ENCODE data around the gene R3HDM2.

Gene R3HDM2

DNA sequence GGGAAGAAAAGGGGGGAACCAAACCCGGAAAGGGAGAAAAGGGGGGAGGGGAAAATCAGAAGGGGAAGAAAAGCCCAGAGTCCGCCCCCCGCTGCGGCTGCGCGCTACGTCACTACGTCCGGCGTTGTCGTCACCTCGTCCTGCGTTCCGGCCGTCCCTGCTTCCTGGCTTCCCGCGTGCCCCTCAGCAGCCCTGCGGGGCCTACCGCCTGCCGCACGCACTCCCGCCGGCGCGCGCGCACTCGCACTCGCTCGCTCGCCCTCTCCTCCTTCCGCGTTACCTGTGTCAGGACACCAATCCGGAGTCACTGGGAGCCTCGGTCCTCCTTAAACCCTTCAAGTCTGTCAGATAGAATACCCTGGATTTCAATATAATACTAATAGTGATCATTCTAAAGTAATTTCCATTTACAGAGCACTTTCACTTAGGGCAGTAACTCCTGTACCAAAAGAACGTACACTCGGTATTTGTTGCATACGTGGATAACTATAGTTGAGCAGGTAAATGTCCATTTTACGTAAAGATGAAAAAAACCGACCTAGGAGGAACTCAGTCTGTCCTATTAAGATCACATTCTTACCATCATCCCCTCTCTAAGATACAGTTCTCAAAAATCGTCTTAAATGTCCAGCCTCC, at the start of gene R3HDM2:
TSS of gene R3HDM2 (minus strand) at position 113 of the 636 bp plus-strand sequence. CDS start 120,615 bp downstream, outside the sequence.
- peak; percentile 92 to 94 for DNase-seq (ENCODE audit: low read depth in 2 of 2)

DNA sequence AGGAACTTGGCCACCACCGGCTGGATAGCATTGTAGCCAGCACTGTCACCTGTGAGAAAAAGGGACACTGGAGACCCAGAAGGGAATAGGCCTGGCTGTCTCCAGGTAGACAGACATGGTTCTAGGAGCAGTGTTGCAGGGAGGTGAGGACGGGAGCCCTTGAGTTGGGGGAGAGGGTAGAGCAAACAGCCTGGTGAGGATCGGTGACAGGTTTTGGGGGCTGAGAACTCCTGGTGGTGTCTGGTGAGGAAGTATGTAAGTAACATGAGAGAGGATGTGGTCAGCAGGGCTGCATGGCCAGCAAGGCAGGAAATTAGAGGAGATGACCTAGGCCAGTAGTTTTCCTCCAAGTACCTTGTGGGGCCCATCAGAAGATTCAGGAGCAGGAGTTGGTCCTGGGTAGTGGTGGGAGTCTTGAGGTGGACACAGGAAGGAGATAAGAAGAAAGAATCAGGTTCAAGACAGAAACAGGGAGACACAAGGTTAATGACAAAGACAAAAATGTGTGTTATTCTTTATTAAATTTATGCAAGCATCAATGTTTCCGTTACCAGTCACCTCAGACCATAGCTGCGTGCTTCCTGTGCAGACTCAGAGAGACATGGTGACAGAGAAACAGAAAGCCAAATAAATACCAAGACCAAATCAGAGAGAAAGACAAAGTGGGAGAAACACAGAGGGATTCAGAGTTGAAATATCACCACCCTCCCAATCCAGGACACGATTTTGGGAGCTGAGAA, 48.7 kb upstream of the R3HDM2 start, which contains the start of gene ARHGAP9:
TSS of gene ARHGAP9 (minus strand) at position 491 of the 740 bp plus-strand sequence. CDS start at position 31, 460 bp downstream.
- no peak for DNase-seq (ENCODE audit: low read depth in 2 of 2)

DNA sequence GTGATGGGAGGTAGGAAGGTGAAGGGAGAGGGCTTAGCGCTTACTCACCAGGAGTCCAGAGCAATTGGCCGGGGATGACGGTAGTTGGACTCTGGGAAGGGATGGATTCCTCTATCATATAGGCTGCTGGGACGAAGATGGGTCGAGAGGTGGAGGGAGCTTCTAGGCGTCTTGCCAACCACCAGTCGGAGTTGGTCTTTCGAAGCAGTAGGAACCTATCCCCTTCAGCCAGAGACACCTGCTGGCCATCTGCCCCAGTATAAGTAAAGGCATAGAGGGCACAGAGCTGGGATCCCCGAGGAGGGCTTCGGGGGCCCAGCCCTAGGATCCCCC, 48.2 kb upstream of the R3HDM2 start:
- no peak for DNase-seq (ENCODE audit: low read depth in 2 of 2)

DNA sequence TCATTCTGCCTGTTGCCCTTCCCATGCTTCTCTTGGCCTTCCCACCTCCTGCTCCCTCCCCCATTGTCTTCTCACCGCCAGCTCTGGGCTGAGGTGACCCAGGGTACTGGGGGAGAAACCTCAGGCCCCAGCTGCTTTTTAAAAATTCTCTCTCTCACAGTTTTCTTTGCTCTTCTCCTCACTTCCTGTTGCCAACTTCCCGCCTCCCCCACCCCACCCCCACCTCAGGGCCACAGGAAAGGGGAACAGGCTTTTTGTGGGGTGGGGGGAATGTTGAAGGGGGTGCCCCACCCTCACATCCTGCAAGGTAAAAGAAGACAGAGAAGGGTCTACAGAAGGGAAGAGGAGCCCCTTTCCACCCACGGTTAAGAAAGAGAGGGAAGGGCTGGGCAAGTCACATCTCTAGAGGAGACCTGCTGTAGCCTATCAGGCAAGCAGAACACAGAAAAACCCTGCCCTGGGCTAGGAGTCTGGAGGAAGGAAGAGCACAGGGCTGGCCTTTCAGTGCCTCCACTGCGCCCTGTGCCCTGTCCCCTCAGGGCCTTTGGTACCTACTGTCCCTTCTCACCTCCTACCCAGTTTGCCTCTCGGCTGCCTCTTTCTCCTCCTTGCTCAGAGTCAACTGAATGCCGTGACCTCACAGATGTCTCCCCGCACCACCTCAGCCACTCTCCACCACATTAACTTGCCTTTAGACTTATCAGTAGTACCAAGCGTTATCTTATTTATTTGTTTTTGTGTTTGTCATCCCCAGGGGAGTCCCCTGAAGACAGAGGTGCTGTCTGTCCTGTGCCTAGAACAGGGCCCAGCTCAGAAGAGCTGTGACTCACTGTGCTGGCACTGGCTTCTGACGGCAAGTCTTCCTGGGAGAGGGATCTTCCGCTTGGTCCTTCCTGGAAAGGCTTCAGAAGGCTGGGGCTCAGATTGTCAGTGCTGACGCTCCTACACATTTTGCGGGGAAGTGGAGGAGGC, 47.2 kb upstream of the R3HDM2 start:
- DNase-seq (ENCODE audit: low read depth in 2 of 2): no peak

DNA sequence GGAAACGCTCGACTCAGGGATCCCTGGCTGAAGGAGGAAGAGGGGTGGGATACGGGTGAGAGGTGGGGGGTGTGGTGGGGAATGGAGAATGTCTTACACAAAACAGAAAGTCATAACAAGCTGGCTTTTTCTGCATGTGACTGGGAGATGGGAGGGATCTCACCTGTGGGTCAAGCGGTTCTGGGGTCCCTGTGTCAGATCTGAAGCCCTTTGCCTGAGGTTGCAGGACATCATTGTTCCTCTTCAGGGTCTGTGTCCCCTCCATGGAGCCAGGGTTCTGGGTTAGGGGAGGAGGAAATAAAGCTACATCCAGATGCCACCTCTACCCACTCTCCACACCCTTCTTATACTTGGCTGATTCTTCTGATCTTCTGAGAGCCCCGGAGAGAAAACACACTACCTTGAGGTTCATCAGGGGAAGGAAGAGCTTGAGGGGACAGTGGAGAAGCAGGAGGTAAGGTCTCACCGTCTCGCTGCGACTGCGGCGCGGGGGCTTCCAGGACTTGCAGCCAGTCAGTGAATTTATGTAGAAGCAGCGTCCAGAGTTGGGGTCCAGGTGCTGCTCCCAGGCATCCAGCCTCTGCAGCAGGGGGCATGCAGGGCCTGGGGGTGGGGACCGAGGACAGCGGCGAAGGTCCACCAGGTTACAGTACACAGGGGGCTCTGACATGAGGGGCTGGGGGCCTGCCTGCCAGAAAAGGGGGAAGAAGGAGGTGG, 46.3 kb upstream of the R3HDM2 start:
- DNase-seq (ENCODE audit: low read depth in 2 of 2): no peak

DNA sequence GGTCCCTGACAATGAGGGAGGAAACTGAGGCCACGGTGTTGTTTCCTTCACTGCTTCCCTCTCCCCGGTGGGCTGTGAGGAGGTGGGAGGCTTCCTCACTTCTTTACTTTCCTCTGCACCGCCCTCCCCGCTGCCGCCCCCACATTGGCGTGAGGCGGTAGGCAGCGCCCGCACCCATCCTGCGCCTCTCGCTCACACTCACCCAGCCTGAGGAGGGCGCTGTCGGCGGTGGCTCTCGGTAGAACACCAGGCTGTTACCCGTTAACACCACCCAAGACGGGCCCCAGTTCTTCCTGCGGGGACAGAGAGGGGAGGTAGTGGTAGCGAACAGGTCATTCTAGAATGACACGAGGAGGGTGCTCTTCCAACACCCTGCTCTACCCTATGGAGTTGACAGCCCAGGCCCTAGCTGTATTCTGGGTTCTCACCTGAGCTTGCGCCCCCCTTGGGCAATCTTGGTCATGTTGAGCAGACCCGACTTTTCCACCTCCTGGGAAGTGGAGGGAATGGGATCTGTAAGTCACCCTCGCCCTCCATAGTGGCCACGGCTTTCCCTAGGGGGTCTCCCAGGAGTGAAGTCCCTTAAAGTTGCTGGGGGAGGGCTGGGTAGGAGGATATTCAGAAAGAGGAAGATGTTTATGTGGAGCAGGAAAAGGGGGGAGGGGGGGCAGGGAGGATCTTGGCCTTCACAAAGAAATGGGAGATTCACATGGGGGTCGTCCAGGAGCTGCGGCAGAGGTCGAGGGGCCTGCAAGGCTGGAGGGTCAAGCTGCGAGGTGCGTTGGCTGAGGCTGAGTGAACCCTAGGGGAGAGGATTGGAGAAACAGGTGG, 45.5 kb upstream of the R3HDM2 start:
- peak in 1 of 2 donors; percentile 48 for DNase-seq (ENCODE audit: low read depth in 2 of 2)

DNA sequence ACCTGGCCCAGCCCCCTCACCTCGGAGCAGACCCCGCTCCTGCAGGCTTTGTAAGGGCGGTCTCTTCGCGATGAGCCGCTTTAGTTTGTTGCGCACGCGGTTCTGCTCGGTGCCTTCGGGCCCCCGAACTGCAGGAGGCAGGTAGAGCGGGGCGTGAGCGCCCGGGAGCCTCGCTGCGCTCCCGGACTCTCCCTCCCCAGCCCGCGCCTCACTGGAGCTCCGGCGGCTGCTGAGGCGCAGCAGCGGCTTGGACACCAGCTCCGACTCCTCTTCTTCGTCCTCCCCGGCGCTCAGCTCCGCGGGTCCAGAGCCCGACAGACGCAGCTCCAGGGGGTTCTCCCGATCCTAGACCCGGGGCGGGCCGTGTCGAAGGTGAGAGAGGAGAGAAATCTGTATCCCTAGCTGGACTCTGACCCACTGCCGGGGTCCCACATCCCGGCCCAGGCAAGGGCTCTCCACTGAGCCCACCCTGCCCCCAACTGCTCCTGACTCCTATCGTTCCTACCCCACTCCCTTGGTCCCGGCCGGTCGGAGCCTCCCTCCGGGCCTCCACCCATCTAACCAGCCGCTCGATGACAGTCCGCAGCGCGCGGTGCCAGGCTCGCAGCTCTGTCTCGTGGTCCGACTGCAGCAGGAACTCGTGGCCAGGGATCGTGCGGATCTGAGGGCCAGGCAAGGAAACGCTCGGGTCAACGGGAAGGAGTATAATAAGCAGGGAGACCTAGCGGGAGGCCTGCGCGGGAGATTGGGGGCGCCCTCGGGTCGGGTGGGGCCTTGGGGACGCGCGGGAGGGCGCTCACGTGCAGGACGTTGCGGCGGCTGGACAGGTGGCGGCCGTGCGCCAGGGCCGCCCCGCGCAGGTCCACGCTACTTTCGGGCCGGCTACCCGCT, 44.7 kb upstream of the R3HDM2 start:
- no peak for DNase-seq (ENCODE audit: low read depth in 2 of 2)

DNA sequence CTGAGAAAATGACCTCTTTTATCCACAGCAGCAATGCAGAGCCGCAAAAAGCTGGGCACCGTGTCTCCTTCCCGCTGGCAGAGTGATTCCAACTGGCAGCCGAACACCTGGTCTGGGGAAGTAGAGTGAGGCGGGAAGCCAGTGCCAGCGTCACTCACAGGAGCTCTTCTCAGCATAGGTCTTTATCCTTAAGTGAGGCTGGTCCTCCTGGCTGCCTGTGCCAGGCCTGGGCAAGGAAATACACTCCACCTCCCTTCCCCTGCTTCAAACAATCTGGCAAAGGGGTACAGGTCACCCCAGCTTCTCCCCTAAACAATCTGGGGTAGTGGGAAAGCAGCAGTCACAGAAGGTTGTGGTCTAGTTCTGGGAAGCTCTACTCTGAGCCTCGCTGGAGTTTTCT, 44.0 kb upstream of the R3HDM2 start:
- DNase-seq (ENCODE audit: low read depth in 2 of 2): no peak

DNA sequence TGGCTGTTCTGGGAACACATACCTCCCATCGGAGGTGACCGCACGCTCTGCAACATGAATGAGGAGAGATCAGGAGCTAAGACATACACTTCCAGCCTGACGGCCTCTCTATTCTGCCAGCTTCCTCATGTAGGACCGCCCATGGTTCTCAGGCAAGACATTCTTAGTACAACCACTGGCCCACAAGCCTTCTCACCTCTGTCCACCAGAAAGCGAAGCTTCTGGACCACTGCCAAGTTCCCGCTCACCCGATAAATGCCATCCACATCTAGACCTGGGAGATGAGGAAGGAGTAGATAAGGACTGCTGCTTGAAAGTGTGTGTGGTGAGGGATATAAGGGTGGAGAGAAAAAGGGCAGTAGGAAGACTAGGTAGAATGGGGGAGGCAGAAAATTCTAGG, 43.6 kb upstream of the R3HDM2 start:
- DNase-seq (ENCODE audit: low read depth in 2 of 2): no peak

DNA sequence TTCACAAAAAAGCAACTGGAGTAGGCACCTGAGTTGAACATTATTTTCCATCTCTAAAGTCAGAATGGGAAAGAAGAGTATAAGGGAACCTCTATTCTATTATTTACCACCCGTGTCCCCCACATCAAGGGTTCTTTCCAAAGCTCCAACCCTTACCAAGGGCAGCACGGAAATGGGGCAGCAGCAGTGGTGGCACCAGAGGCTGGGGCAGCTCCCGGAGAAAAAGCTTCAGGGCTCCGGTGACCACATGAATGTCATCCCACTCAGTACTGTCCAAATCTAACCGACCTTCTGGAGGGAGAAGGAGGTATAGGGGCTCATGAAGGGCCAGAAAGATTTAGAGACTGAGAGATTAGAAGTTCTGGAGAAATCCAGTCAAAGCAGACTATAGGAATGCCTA, 43.0 kb upstream of the R3HDM2 start:
- DNase-seq (ENCODE audit: low read depth in 2 of 2): no peak

DNA sequence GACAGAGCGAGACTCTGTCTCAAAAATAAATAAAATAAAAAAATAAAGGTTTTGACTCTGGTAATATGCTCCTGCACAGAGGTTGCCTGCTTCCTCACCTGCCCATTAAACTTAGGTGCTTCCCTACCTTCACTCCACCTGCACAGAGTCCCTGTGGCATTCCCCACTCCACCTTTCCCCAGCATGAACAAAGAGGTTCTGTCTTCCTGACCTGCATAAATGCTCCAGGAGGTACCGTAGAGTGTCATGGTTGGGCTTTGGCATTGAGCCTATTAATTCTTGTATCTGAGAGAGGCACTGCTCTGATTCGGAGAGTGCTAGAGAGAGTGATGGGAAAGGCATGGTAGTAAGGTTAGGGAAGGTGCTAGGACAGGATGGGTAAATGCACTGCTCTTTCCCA, 42.5 kb upstream of the R3HDM2 start:
- no peak for DNase-seq (ENCODE audit: low read depth in 2 of 2)

DNA sequence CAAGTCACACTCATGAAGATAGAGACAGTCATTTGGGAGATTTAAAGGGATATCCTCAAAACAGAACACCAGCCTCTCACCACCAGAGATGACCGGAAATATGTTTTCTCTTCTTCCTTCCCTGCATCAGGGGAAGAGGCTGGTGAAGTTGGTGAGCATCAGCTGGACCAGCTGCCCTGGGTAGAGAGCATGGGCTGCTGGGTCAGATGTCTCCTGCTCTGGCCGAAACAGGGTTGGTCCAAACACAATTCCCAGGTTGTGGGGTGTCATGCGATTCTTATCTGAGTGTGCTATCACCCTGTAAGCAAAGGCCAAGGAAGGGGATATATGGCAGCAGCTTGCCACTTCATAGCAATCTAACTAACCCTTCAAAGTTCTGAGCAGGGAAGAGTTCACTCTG, 41.5 kb upstream of the R3HDM2 start:
- no peak for DNase-seq (ENCODE audit: low read depth in 2 of 2)

DNA sequence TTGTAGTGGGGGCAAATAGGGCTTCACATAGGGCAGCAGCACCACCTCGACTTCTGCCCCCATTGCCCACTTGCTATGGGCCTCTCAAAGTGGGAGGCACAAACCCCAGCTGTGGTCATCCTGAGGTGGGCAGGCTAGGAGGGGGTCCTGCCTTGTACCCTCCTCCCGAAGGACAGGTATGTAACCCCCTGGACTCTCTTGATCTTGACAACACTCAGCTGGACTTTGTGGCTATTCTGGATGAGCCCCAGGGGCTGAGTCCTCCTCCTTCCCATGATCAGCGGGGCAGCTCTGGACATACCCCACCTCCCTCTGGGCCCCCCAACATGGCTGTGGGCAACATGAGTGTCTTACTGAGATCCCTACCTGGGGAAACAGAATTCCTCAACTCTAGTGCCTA, 40.8 kb upstream of the R3HDM2 start:
- no peak for DNase-seq (ENCODE audit: low read depth in 2 of 2)

DNA sequence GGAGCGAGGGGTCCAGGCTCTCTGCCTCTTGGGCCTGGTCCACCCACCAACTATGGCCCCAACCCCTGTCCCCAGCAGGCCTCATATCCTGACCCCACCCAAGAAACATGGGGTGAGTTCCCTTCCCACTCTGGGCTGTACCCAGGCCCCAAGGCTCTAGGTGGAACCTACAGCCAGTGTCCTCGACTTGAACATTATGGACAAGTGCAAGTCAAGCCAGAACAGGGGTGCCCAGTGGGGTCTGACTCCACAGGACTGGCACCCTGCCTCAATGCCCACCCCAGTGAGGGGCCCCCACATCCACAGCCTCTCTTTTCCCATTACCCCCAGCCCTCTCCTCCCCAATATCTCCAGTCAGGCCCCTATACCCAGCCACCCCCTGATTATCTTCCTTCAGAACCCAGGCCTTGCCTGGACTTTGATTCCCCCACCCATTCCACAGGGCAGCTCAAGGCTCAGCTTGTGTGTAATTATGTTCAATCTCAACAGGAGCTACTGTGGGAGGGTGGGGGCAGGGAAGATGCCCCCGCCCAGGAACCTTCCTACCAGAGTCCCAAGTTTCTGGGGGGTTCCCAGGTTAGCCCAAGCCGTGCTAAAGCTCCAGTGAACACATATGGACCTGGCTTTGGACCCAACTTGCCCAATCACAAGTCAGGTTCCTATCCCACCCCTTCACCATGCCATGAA, 40.3 kb upstream of the R3HDM2 start:
- DNase-seq (ENCODE audit: low read depth in 2 of 2): no peak

DNA sequence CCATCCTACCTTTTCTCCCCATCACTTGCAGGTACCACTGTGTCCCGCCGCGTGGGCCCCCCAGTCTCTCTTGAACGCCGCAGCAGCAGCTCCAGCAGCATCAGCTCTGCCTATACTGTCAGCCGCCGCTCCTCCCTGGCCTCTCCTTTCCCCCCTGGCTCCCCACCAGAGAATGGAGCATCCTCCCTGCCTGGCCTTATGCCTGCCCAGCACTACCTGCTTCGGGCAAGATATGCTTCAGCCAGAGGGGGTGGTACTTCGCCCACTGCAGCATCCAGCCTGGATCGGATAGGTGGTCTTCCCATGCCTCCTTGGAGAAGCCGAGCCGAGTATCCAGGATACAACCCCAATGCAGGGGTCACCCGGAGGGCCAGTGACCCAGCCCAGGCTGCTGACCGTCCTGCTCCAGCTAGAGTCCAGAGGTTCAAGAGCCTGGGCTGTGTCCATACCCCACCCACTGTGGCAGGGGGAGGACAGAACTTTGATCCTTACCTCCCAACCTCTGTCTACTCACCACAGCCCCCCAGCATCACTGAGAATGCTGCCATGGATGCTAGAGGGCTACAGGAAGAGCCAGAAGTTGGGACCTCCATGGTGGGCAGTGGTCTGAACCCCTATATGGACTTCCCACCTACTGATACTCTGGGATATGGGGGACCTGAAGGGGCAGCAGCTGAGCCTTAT, 39.6 kb upstream of the R3HDM2 start:
- no peak for DNase-seq (ENCODE audit: low read depth in 2 of 2)

DNA sequence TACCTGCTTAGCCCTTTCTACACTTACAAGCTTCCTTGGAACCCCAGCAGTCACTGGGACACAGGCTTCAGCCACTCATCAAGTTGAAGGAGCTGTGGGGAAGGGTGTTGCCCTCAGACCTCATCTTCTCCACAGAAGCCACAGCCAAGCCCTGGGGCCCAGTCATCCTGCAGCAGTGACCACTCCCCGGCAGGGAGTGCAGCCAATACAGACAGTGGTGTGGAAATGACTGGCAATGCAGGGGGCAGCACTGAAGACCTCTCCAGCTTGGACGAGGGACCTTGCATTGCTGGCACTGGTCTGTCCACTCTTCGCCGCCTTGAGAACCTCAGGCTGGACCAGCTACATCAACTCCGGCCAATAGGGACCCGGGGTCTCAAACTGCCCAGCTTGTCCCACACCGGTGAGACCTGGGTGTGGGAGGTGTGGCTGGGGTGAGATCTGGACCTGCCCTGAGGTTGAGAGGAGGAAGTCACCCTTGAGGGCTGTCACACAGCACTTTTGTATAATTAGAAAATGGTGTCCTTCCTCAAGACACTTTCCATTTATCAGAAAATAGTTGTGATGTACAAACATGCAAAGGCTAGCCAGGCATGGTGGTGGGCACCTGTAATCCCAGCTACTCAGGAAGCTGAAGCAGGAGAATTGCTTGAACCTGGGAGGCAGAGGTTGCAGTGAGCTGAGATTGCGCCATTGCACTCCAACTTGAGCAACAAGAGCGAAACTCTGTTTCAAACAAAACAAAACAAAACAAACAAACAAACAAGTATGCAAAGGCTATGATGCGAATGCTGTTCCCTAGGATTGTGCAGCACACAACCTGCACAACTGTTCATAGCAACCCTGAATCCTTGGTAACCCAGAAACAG, 38.7 kb upstream of the R3HDM2 start:
- no peak for DNase-seq (ENCODE audit: low read depth in 2 of 2)

DNA sequence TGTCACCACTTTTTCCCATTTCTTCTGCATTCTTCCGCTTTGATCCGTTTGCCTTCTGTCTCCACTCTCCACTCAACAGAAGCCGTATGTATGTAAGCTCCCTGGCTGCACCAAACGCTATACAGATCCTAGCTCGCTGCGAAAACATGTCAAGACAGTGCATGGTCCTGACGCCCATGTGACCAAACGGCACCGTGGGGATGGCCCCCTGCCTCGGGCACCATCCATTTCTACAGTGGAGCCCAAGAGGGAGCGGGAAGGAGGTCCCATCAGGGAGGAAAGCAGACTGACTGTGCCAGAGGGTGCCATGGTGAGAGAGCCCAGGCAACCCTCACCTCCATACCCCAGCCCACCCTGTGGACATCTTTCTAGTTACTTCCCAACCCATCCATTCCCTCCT, 37.1 kb upstream of the R3HDM2 start:
- DNase-seq (ENCODE audit: low read depth in 2 of 2): no peak

Data from stimulated activated CD8-positive, alpha-beta memory T cell treated with anti-CD3 and anti-CD28 coated beads, Interleukin-15, amount 100 ng/mL, for 4 hours (primary cell).